ENCODE results near the gene ARMC12. TPM values are rescaled to one million over a fixed set of nuclear protein-coding genes. Genes with fewer than 3 reads are reported as not detected.

ARMC12 gene
- total and polyA plus RNA-seq, 2 of the 13 experiments (the other 11 are each of a cell fraction or from before 2014, with no cell fraction given): 1.3 TPM; not detected in 1

DNA sequence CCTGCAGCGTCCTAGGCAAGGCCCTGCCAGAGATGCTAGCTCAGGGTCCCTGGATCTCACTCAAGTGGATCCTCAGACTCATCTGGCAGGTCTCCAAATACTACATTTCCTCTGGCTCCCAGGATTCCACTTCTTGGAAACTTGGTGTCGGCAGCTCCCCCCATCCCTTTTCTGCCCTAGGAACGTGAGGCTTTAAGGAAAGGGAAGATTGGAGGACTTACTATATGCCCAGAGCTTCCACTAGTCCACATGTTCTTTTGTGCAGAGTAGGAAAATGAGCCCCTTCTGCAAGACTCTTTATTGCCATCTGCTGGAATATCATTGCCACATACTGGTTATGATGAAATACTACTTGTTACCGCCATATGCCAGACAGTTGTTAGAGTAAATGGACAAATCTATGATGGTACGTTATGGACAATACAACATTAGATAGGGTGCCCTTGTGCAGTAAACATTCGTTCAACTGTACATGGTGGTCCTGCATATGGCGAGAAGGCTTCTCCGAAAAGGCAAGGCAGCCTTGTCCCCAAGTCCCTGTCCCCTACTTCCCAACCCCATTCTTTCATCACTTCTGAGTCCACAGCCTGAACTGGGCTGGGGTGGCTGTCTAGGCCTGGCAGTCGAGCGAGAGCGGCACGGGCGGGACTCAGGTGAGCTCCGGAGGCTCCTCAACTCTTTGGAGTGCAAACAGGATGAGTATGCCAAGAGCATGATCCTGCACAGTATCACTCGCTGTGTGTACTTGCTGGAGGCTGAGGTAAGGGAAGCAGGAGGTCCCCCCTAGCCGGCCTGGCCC lies 780 bp downstream of the ARMC12 start (continued):
- TF ChIP-seq PAWR (CRISPR knock-in tag; IDR thresholded peaks at IDR 0.05; ENCODE audit: borderline replicate concordance): 0 out of 2 replicates have a peak, but pooled peaks have one; percentile 58
- TF ChIP-seq, protein P1, sequence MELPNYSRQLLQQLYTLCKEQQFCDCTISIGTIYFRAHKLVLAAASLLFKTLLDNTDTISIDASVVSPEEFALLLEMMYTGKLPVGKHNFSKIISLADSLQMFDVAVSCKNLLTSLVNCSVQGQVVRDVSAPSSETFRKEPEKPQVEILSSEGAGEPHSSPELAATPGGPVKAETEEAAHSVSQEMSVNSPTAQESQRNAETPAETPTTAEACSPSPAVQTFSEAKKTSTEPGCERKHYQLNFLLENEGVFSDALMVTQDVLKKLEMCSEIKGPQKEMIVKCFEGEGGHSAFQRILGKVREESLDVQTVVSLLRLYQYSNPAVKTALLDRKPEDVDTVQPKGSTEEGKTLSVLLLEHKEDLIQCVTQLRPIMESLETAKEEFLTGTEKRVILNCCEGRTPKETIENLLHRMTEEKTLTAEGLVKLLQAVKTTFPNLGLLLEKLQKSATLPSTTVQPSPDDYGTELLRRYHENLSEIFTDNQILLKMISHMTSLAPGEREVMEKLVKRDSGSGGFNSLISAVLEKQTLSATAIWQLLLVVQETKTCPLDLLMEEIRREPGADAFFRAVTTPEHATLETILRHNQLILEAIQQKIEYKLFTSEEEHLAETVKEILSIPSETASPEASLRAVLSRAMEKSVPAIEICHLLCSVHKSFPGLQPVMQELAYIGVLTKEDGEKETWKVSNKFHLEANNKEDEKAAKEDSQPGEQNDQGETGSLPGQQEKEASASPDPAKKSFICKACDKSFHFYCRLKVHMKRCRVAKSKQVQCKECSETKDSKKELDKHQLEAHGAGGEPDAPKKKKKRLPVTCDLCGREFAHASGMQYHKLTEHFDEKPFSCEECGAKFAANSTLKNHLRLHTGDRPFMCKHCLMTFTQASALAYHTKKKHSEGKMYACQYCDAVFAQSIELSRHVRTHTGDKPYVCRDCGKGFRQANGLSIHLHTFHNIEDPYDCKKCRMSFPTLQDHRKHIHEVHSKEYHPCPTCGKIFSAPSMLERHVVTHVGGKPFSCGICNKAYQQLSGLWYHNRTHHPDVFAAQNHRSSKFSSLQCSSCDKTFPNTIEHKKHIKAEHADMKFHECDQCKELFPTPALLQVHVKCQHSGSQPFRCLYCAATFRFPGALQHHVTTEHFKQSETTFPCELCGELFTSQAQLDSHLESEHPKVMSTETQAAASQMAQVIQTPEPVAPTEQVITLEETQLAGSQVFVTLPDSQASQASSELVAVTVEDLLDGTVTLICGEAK (IDR thresholded peaks at IDR 0.05): no peak
- TF ChIP-seq, protein P1 (CRISPR knock-in tag; IDR thresholded peaks at IDR 0.05): peak; percentile 37; the same call in 1 of the 2 replicates
- TF ChIP-seq ZNF605 (CRISPR knock-in tag; IDR thresholded peaks at IDR 0.05): no peak
- TF ChIP-seq SP5 (CRISPR knock-in tag; IDR thresholded peaks at IDR 0.05; ENCODE audit: borderline replicate concordance, low read depth): no peak
- TF ChIP-seq, protein P2, sequence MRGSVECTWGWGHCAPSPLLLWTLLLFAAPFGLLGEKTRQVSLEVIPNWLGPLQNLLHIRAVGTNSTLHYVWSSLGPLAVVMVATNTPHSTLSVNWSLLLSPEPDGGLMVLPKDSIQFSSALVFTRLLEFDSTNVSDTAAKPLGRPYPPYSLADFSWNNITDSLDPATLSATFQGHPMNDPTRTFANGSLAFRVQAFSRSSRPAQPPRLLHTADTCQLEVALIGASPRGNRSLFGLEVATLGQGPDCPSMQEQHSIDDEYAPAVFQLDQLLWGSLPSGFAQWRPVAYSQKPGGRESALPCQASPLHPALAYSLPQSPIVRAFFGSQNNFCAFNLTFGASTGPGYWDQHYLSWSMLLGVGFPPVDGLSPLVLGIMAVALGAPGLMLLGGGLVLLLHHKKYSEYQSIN (CRISPR knock-in tag; IDR thresholded peaks at IDR 0.05; ENCODE audit: borderline replicate concordance): no peak
- peak; percentile 53; the same call in 1 of the 2 replicates for TF ChIP-seq RXRB (CRISPR knock-in tag; IDR thresholded peaks at IDR 0.05; ENCODE audit: borderline replicate concordance)
- no peak for TF ChIP-seq ZNF549 (CRISPR knock-in tag; IDR thresholded peaks at IDR 0.05)
- 0 out of 2 replicates have a peak, but pooled peaks have one; percentile 46 for TF ChIP-seq SP140L (CRISPR knock-in tag; IDR thresholded peaks at IDR 0.05; ENCODE audit: borderline replicate concordance)
- peak; percentile 64; the same call in 1 of the 2 replicates for TF ChIP-seq YEATS2 (CRISPR knock-in tag; IDR thresholded peaks at IDR 0.05; ENCODE audit: borderline replicate concordance)
- TF ChIP-seq POGZ (CRISPR knock-in tag; IDR thresholded peaks at IDR 0.05): no peak
- no peak for TF ChIP-seq FOXK2 (IDR thresholded peaks at IDR 0.05)
- TF ChIP-seq ATF1 (CRISPR knock-in tag; IDR thresholded peaks at IDR 0.05): no peak
- peak; percentile 60; the same call in 1 of the 2 replicates for TF ChIP-seq ATF7 (IDR thresholded peaks at IDR 0.05)
- TF ChIP-seq ATF7 (CRISPR knock-in tag; IDR thresholded peaks at IDR 0.05): no peak
- TF ChIP-seq ZBTB38 (CRISPR knock-in tag; IDR thresholded peaks at IDR 0.05): no peak
- no peak for TF ChIP-seq ZNF773 (CRISPR knock-in tag; IDR thresholded peaks at IDR 0.05; ENCODE audit: borderline replicate concordance)
- no peak for TF ChIP-seq HNRNPH1 (optimal IDR thresholded peaks at IDR 0.05; ENCODE audit: low read depth, low read length)
- no peak for TF ChIP-seq NR2F1 (CRISPR knock-in tag; IDR thresholded peaks at IDR 0.05)

All from HepG2 (cell line).